ENCODE results near the gene ITGAV.

- TF ChIP-seq CTCF (conservative IDR thresholded peaks at IDR 0.05 in 1 of 2, IDR thresholded peaks at IDR 0.05 in 1 of 2; ENCODE audit: low read depth in 1 of 2, low read length in 2 of 2), result no peak
- TF ChIP-seq EZH2 (IDR thresholded peaks at IDR 0.05; ENCODE audit: low read length, missing control alignments), result no peak
Measured at GRCh38 chr2:186695081-186695756, 105.4 kb downstream of the ITGAV start.
